ENCODE results near the gene MYB. TPM values are rescaled to one million over a fixed set of nuclear protein-coding genes. Genes with fewer than 3 reads are reported as not detected.

Gene MYB
- total and polyA plus RNA-seq, 2 of the 4 experiments (the other 2 are of a cell fraction) = 0.44 to 0.90 TPM

GRCh38 chr6:135225911-135226310, 44.8 kb downstream of the MYB start:
- Histone ChIP-seq H3K4me2 (ENCODE audit: low read depth, low read length) (no peak overlapping the region), H3K4me3 (ENCODE audit: insufficient read depth, low read depth, low read length) (no peak overlapping the region), H3K9me1 (ENCODE audit: insufficient read depth, low read length) (peaks cover 3% of the 10 kb centered on the region; the same call in 1 of the 2 replicates), H3K18ac (ENCODE audit: low read depth, low read length) (no peak overlapping the region), H3K9me3 (ENCODE audit: control insufficient read depth, insufficient read depth, low read length) (no peaks in the 10 kb centered on the region), H3K79me1 (ENCODE audit: low read depth in 1 of 2, low read length in 2 of 2) (no peaks in the 10 kb centered on the region), H2BK15ac (ENCODE audit: low read depth, low read length) (no peak overlapping the region), H3K27ac (ENCODE audit: insufficient read depth, low read length) (no peak overlapping the region), H3K4me1 (ENCODE audit: control insufficient read depth, insufficient read depth, low read length) (no peaks in the 10 kb centered on the region), H2BK5ac (ENCODE audit: low read depth, low read length, poor library complexity, severe bottlenecking) (no peak overlapping the region), H3K56ac (ENCODE audit: extremely low read depth, insufficient read depth, low read length) (no peak overlapping the region), H4K20me1 (ENCODE audit: insufficient read depth, low read length) (no peaks in the 10 kb centered on the region), H3K36me3 (ENCODE audit: control insufficient read depth, insufficient read depth, low read length) (no peaks in the 10 kb centered on the region), H2AK5ac (ENCODE audit: low read depth, low read length) (no peak overlapping the region), H3K14ac (replicated peaks; ENCODE audit: low read depth, low read length) (no peak overlapping the region), H2BK20ac (ENCODE audit: low read depth, low read length) (no peak overlapping the region), H2AFZ (replicated peaks; ENCODE audit: low read length, poor library complexity) (no peak overlapping the region), H2BK120ac (ENCODE audit: low read depth, low read length) (no peak overlapping the region), H3K9ac (ENCODE audit: low read depth, low read length) (no peak overlapping the region), H3K23ac (ENCODE audit: low read depth, low read length) (no peak overlapping the region), H4K91ac (ENCODE audit: insufficient read depth, low read depth, low read length) (no peak overlapping the region), H4K5ac (ENCODE audit: low read depth, low read length) (no peak overlapping the region), H4K8ac (ENCODE audit: low read depth in 2 of 2, low read length in 2 of 2) (no peak overlapping the region), H2AK9ac (replicated peaks; ENCODE audit: low read depth, low read length, poor library complexity) (no peak overlapping the region), H3K4ac (ENCODE audit: low read depth, low read length) (no peak overlapping the region), H3K27me3 (ENCODE audit: control insufficient read depth, insufficient read depth, low read length) (no peaks in the 10 kb centered on the region)
- WGBS, 2 experiments (ENCODE audit: extremely low coverage in 2 of 2, insufficient read length in 1 of 2) = no CpG with 5 or more reads among the region's 5 CpGs
- dilution Hi-C loops (cut with HindIII; ENCODE audit: low sequenced_read_pairs, unreplicated experiment) (no loop called here), intact Hi-C loops (cut with micrococcal nuclease) (no loop called here), in situ Hi-C loops (cut with MboI; ENCODE audit: low sequenced_read_pairs) (no loop called here)
- no TSS peak for BruUV-seq (replicated peaks)
- DNase-seq = no peak
- TF ChIP-seq MAFK (IDR thresholded peaks at IDR 0.05; ENCODE audit: low read depth, low read length) = peak; percentile 47
- TF ChIP-seq ELK1 (IDR thresholded peaks at IDR 0.05; ENCODE audit: borderline replicate concordance, low read depth, low read length) = no peak
- TF ChIP-seq SMC3 (IDR thresholded peaks at IDR 0.05; ENCODE audit: low read depth, low read length) = no peak
- TF ChIP-seq NFE2L2 (IDR thresholded peaks at IDR 0.05; ENCODE audit: low read depth, low read length) = peak; percentile 78
- no peak for ATAC-seq (ENCODE audit: low read depth)
- CTCF ChIA-PET = interaction anchor here (0.6 kb wide), 1 partner anchor 171 kb away, joined by 5 read pairs; the partner anchor contains the start of gene HBS1L
- POLR2A ChIA-PET (ENCODE audit: unreplicated experiment) = no interaction called here

Data from IMR-90 (cell line).